H9 (cell line): ENCODE measurements around the gene KPNA2. TPM values are rescaled to one million over a fixed set of nuclear protein-coding genes. Genes with fewer than 3 reads are reported as not detected.
A peak's percentile ranks its signal among the peaks of the same experiment; 100 is the strongest.
"Not testable (repeated sequence)": the region's sequence is repeated elsewhere in the genome, so short reads cannot be mapped to it uniquely, and the experiment has no call there.

Source experiments
- DNase-seq: peaks from one replicate; pipeline ENCODE4 v3.0.0-alpha.2; 2017
- H2AFZ ChIP-seq: one replicate; pipeline ENCODE4 v1.6.1; 2013; ENCODE audit warnings: mild to moderate bottlenecking, low read length, control low read depth, moderate library complexity
- H2AK5ac ChIP-seq: 2 replicates; pipeline ENCODE4 v1.6.1; 2013; ENCODE audit warnings: low read length, control low read depth, mixed read lengths; ENCODE audit not compliant: insufficient read length
- H2BK120ac ChIP-seq: one replicate; pipeline ENCODE4 v1.6.1; 2013; ENCODE audit warnings: low read depth, mild to moderate bottlenecking, low read length, control low read depth, inconsistent platforms; ENCODE audit not compliant: poor library complexity, severe bottlenecking
- H2BK12ac ChIP-seq: 2 replicates; pipeline ENCODE4 v1.6.1; 2013; ENCODE audit warnings: low read length, control low read depth, mixed read lengths, low read depth; ENCODE audit not compliant: insufficient read length
- H2BK15ac ChIP-seq: 2 replicates; pipeline ENCODE4 v1.6.1; 2013; ENCODE audit warnings: low read depth, low read length, control low read depth
- H2BK20ac ChIP-seq: one replicate; pipeline ENCODE4 v1.6.1; 2013; ENCODE audit warnings: low read depth, mild to moderate bottlenecking, low read length, control low read depth, inconsistent platforms; ENCODE audit not compliant: poor library complexity, severe bottlenecking
- H2BK5ac ChIP-seq: 2 replicates; pipeline ENCODE4 v1.6.1; 2013; ENCODE audit warnings: low read length, control low read depth, mixed read lengths; ENCODE audit not compliant: insufficient read length
- H3K14ac ChIP-seq: 2 replicates; pipeline ENCODE4 v1.6.1; 2013; ENCODE audit warnings: low read length, control low read depth; ENCODE audit not compliant: insufficient read depth
- H3K18ac ChIP-seq: 2 replicates; pipeline ENCODE4 v1.6.1; 2013; ENCODE audit warnings: low read depth, mild to moderate bottlenecking, mixed read lengths, low read length, control low read depth; ENCODE audit not compliant: insufficient read length
- H3K23ac ChIP-seq: 2 replicates; pipeline ENCODE4 v1.6.1; 2013; ENCODE audit warnings: low read length, control low read depth, mixed read lengths, low read depth; ENCODE audit not compliant: insufficient read length
- H3K23me2 ChIP-seq: 2 replicates; pipeline ENCODE4 v1.6.1; 2013; ENCODE audit warnings: low read depth, mild to moderate bottlenecking, mixed read lengths, low read length, control low read depth; ENCODE audit not compliant: insufficient read length, poor library complexity, severe bottlenecking
- H3K27ac ChIP-seq: 2 replicates; pipeline ENCODE4 v1.5.1; 2013; ENCODE audit warnings: low read length, control low read depth, mixed read lengths, low read depth; ENCODE audit not compliant: insufficient read length
- H3K27me3 ChIP-seq: 2 replicates; pipeline ENCODE4 v1.6.1; 2013; ENCODE audit warnings: low read length, control low read depth, inconsistent platforms; ENCODE audit not compliant: insufficient read depth
- H3K4ac ChIP-seq: 2 replicates; pipeline ENCODE4 v1.6.1; 2013; ENCODE audit warnings: low read depth, mild to moderate bottlenecking, control low read depth, inconsistent platforms, low read length, moderate library complexity
- H3K4me1 ChIP-seq: 2 replicates; pipeline ENCODE4 v1.6.1; 2013; ENCODE audit warnings: low read length, control low read depth, inconsistent platforms; ENCODE audit not compliant: insufficient read depth
- H3K4me2 ChIP-seq: 2 replicates; pipeline ENCODE4 v1.6.1; 2013; ENCODE audit warnings: low read length, control low read depth, mixed read lengths; ENCODE audit not compliant: insufficient read length, insufficient read depth
- H3K56ac ChIP-seq: 2 replicates; pipeline ENCODE4 v1.6.1; 2013; ENCODE audit warnings: low read depth, mild to moderate bottlenecking, mixed read lengths, low read length, control low read depth; ENCODE audit not compliant: insufficient read length
- H3K79me1 ChIP-seq: 2 replicates; pipeline ENCODE4 v1.6.1; 2013; ENCODE audit warnings: low read depth, mild to moderate bottlenecking, moderate library complexity, low read length, control low read depth, inconsistent platforms; ENCODE audit not compliant: insufficient read depth, poor library complexity, severe bottlenecking
- H3K79me2 ChIP-seq: 2 replicates; pipeline ENCODE4 v1.6.1; 2013; ENCODE audit warnings: low read length, control low read depth, inconsistent platforms; ENCODE audit not compliant: insufficient read depth
- H3K9ac ChIP-seq: 2 replicates; pipeline ENCODE4 v1.6.1; 2013; ENCODE audit warnings: low read length, control low read depth, mixed read lengths; ENCODE audit not compliant: insufficient read length; ENCODE audit errors: extremely low read depth
- H3K9me3 ChIP-seq: one replicate; pipeline ENCODE4 v1.6.1; 2013; ENCODE audit warnings: low read depth, low read length, inconsistent platforms; ENCODE audit not compliant: control insufficient read depth
- H3T11ph ChIP-seq: one replicate; pipeline ENCODE4 v1.6.1; 2013; ENCODE audit warnings: mild to moderate bottlenecking, low read length, control low read depth, inconsistent platforms
- H4K20me1 ChIP-seq: one replicate; pipeline ENCODE4 v1.6.1; 2013; ENCODE audit not compliant: control insufficient read depth, insufficient read length, insufficient read depth
- H4K5ac ChIP-seq: 2 replicates; pipeline ENCODE4 v1.6.1; 2013; ENCODE audit warnings: low read depth, mild to moderate bottlenecking, mixed read lengths, low read length, control low read depth; ENCODE audit not compliant: insufficient read length
- H4K8ac ChIP-seq: replicated peaks from 2 replicates; pipeline ENCODE4 v1.6.1; 2013; ENCODE audit warnings: low read length, control low read depth, mixed read lengths, low read depth; ENCODE audit not compliant: insufficient read length
- H4K91ac ChIP-seq: 2 replicates; pipeline ENCODE4 v1.6.1; 2013; ENCODE audit warnings: low read depth, mild to moderate bottlenecking, moderate library complexity, mixed read lengths, low read length, control low read depth; ENCODE audit not compliant: insufficient read length
- H3K27ac Mint-ChIP-seq, 3 experiments: 2 replicates in 2 of 3; 3 replicates in 1 of 3; pipeline ENCODE4 v1.8.0; 2020 to 2021; ENCODE audit warnings: mixed read lengths in 3 of 3, mild to moderate bottlenecking in 1 of 3, moderate library complexity in 1 of 3
- H3K27me3 Mint-ChIP-seq: 2 replicates; pipeline ENCODE4 v1.8.0; 2021; ENCODE audit warnings: low read depth, mild to moderate bottlenecking, moderate library complexity, mixed read lengths
- H3K36me3 Mint-ChIP-seq, 3 experiments: 2 replicates in 2 of 3; 3 replicates in 1 of 3; pipeline ENCODE4 v1.8.0; 2020 to 2021; ENCODE audit warnings: low read depth in 3 of 3, mixed read lengths in 3 of 3; ENCODE audit not compliant: insufficient read depth in 1 of 3
- H3K4me1 Mint-ChIP-seq, 2 experiments: 2 replicates each; pipeline ENCODE4 v1.8.0; 2020; ENCODE audit warnings: mixed read lengths in 2 of 2
- H3K4me3 Mint-ChIP-seq, 2 experiments: 2 replicates in 1 of 2; 3 replicates in 1 of 2; pipeline ENCODE4 v1.8.0; 2020 to 2021; ENCODE audit warnings: mild to moderate bottlenecking in 2 of 2, mixed read lengths in 2 of 2, moderate library complexity in 1 of 2
- H3K9me3 Mint-ChIP-seq, 2 experiments: 2 replicates in 1 of 2; 3 replicates in 1 of 2; pipeline ENCODE4 v1.8.0; 2020; ENCODE audit warnings: mild to moderate bottlenecking in 2 of 2, mixed read lengths in 2 of 2, moderate library complexity in 1 of 2
- WGBS: extraction: QIAGEN DNeasy Blood & Tissue Kit; methylation state at CpG from one replicate; pipeline ENCODE4 v1.1.7; 2013; ENCODE audit warnings: missing lambda C conversion rate, low lambda C conversion rate, mixed read lengths; ENCODE audit not compliant: insufficient read length; ENCODE audit errors: extremely low coverage; 5-methylcytosine and 5-hydroxymethylcytosine counted together
- total RNA-seq: library from RNA; stranded (reverse); gene quantifications from 2 replicates; pipeline ENCODE4 v1.2.1, GENCODE V29; 2021

Gene KPNA2
- total RNA-seq, 1 experiment from 2014 or later: 432 TPM

- H4K5ac ChIP-seq, H3K4ac ChIP-seq, H3K27ac Mint-ChIP-seq, H3T11ph ChIP-seq, H3K56ac ChIP-seq, H3K79me1 ChIP-seq, H3K36me3 Mint-ChIP-seq, H2BK15ac ChIP-seq, H3K9ac ChIP-seq, H3K4me1 ChIP-seq, H2AK5ac ChIP-seq, H3K4me1 Mint-ChIP-seq, H3K27me3 Mint-ChIP-seq, H3K14ac ChIP-seq, H3K23me2 ChIP-seq, H3K23ac ChIP-seq, H3K79me2 ChIP-seq, H4K91ac ChIP-seq, H3K27ac ChIP-seq, H2BK12ac ChIP-seq, H3K4me2 ChIP-seq, H4K8ac ChIP-seq, H2BK5ac ChIP-seq, H3K9me3 ChIP-seq, H2BK20ac ChIP-seq, H3K18ac ChIP-seq, DNase-seq, H2BK120ac ChIP-seq, H3K4me3 Mint-ChIP-seq, H3K27me3 ChIP-seq, H2AFZ ChIP-seq, H3K9me3 Mint-ChIP-seq, H4K20me1 ChIP-seq: not testable (repeated sequence)
- no CpG with 5 or more reads among the region's 3 CpGs for WGBS
Measured at GRCh38 chr17:68068512-68068911, 33.0 kb downstream of the KPNA2 start.

GRCh38 chr17:68070582-68071444, 35.3 kb downstream of the KPNA2 start:
- not testable (repeated sequence) for H4K20me1 ChIP-seq, H3K27ac ChIP-seq, H2BK120ac ChIP-seq, H3K36me3 Mint-ChIP-seq, H2AK5ac ChIP-seq, H4K91ac ChIP-seq, H3K4me2 ChIP-seq, H3K27me3 Mint-ChIP-seq, H3K27me3 ChIP-seq, DNase-seq, H3K79me2 ChIP-seq, H4K8ac ChIP-seq, H3K79me1 ChIP-seq, H3K4me1 Mint-ChIP-seq, H2BK15ac ChIP-seq, H3K18ac ChIP-seq, H2BK20ac ChIP-seq, H4K5ac ChIP-seq, H3T11ph ChIP-seq, H3K23me2 ChIP-seq, H3K4me3 Mint-ChIP-seq, H3K9me3 Mint-ChIP-seq, H3K4me1 ChIP-seq, H3K14ac ChIP-seq, H3K9ac ChIP-seq, H2AFZ ChIP-seq, H3K4ac ChIP-seq, H2BK5ac ChIP-seq, H2BK12ac ChIP-seq, H3K9me3 ChIP-seq, H3K23ac ChIP-seq, H3K56ac ChIP-seq
- WGBS: no CpG with 5 or more reads among the region's 15 CpGs
- H3K27ac Mint-ChIP-seq: 0 out of 7 replicates have a peak overlapping the region, but pooled peaks of 1 of the 3 experiments have one; percentile 36
